Lung (tissue), 12 donors: ENCODE results near the gene AARS1. TPM values are rescaled to one million over a fixed set of nuclear protein-coding genes. Genes with fewer than 3 reads are reported as not detected.
"Not testable (repeated sequence)": the region's sequence is repeated elsewhere in the genome, so short reads cannot be mapped to it uniquely, and the experiment has no call there.

Experiments used
- ATAC-seq: fragments of 200-7000 bp; cut with Tn5 transposase; one replicate; pipeline ENCODE4 v1.9.1; 2020; ENCODE audit warnings: moderate number of reproducible peaks; ENCODE audit not compliant: insufficient read depth, low FRiP score
- DNase-seq, 3 donors: peaks; one replicate each; pipeline ENCODE4 v3.0.0-alpha.2; 2013 to 2017
- H3K27ac ChIP-seq, 2 donors: one replicate each; pipeline ENCODE4 v1.5.1; 2013; ENCODE audit warnings: mild to moderate bottlenecking in 2 of 2, moderate library complexity in 2 of 2, control low read depth in 1 of 2, inconsistent platforms in 1 of 2, low read depth in 1 of 2, low read length in 1 of 2
- H3K27me3 ChIP-seq, 3 donors: one replicate each; pipeline ENCODE4 v1.5.1; 2013; ENCODE audit warnings: low read length in 2 of 3; ENCODE audit not compliant: control insufficient read depth in 3 of 3, insufficient read depth in 3 of 3
- H3K36me3 ChIP-seq, 4 donors: one replicate each; pipeline ENCODE4 v1.5.1; 2013; ENCODE audit warnings: low read length in 4 of 4, mild to moderate bottlenecking in 1 of 4, moderate library complexity in 1 of 4; ENCODE audit not compliant: control insufficient read depth in 4 of 4, insufficient read depth in 4 of 4
- H3K4me1 ChIP-seq, 5 donors: one replicate each; pipeline ENCODE4 v1.5.1; 2013; ENCODE audit warnings: low read length in 5 of 5, mild to moderate bottlenecking in 2 of 5, moderate library complexity in 1 of 5; ENCODE audit not compliant: control insufficient read depth in 5 of 5, insufficient read depth in 5 of 5
- H3K4me3 ChIP-seq: one replicate; pipeline ENCODE4 v1.5.1; 2013; ENCODE audit warnings: mild to moderate bottlenecking, control low read depth, moderate library complexity
- H3K9ac ChIP-seq, 2 donors: one replicate each; pipeline ENCODE4 v1.5.1; 2013; ENCODE audit warnings: low read length in 2 of 2, control low read depth in 1 of 2; ENCODE audit not compliant: insufficient read depth in 1 of 2
- H3K9me3 ChIP-seq, 4 donors: one replicate each; pipeline ENCODE4 v1.5.1; 2013; ENCODE audit warnings: low read length in 3 of 4, mild to moderate bottlenecking in 1 of 4, moderate library complexity in 1 of 4; ENCODE audit not compliant: control insufficient read depth in 4 of 4, insufficient read depth in 3 of 4
- WGBS, 2 donors: extraction: QIAGEN DNeasy Blood & Tissue Kit; methylation state at CpG; one replicate each; pipeline ENCODE4 v1.1.7; 2013; 5-methylcytosine and 5-hydroxymethylcytosine counted together
- polyA plus RNA-seq, 2 donors: library from polyadenylated mRNA; stranded (reverse); fragments of 200-250 nt; gene quantifications; one replicate each; pipeline ENCODE4 v1.2.1, GENCODE V29; 2013
- total RNA-seq, 2 donors: library from RNA; depleted of rRNA in 1 of 2; stranded (reverse); fragments of >200 nt in 1 of 2; gene quantifications; one replicate each; pipeline ENCODE4 v1.2.1, GENCODE V29; 2014 to 2021
- TF ChIP-seq, protein P1 (sequence below): IDR thresholded peaks from 2 replicates; pipeline ENCODE4 v1.5.1; 2012; ENCODE audit warnings: mild to moderate bottlenecking; ENCODE audit errors: control extremely low read depth, extremely low read depth
- donor health status: control.
- donor health status: control.
- donor health status: Bipolar disorder and iron deficiency.
- donor health status: healthy.
- donor health status: DM: yes; HTN: yes; CAD: no.

The AARS1 gene
- total and polyA plus RNA-seq, 4 donors: 46.9 to 147 (median 67.5) TPM

DNA sequence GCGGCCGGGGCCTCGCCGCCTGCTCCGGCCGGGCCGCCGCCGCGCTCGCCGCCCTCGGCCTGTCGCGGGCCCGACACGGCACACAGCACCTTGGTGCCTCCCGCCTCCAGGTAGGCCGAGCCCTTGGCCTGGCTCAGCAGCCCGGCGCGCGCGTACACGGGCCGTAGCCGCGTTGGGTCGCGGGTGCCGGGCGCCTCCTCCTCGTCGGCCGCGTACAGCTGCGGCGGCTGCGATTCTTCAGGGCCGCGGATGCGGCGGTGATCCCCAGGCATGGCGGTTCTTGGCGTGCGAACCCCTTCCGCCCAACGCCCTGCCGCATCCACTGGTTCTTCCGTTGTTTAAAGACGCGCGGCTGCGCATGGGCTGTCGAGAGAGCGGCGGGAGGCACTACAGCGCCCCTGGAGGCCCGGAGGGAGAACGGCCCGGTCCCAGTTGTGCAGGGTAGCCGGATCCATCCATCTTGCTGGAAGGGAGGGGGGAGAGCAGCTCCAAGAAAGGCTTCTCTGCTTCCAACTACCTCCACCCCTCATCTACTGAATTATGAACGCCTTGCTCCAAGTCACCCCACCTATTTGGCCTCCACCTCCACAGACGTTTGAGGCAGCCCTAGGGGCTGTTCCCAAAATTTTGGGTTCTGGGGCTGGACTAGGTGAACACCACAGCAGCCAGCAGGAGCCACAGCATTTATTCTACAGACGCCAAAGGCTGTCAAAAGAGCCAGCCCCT, 37.5 kb downstream of the AARS1 start, which contains the start of gene EXOSC6:
EXOSC6 (minus strand) TSS at position 312 of the 726 bp plus-strand sequence; CDS start at position 272, 40 bp downstream.
- Histone ChIP-seq H3K27ac (peak within 1 kb of the TSS; percentile 90 to 95), H3K4me1 (peaks cover 0 to 13% (median 0%) of the 10 kb centered on the region in 5 donors), H3K36me3 (peaks cover 6 to 38% (median 19%) of the 10 kb centered on the region in 4 donors), H3K9me3 (no peaks in the 10 kb centered on the region), H3K4me3 (peak within 1 kb of the TSS; percentile 84), H3K9ac (peak within 1 kb of the TSS in 1 of 2 donors; percentile 11), H3K27me3 (no peaks in the 10 kb centered on the region)
- DNase-seq: peak; percentile 92 to 96 (median 94)
- 2% methylated on average over 48 to 65 of the region's 65 CpGs for WGBS, 2 donors
- TF ChIP-seq, protein P1, sequence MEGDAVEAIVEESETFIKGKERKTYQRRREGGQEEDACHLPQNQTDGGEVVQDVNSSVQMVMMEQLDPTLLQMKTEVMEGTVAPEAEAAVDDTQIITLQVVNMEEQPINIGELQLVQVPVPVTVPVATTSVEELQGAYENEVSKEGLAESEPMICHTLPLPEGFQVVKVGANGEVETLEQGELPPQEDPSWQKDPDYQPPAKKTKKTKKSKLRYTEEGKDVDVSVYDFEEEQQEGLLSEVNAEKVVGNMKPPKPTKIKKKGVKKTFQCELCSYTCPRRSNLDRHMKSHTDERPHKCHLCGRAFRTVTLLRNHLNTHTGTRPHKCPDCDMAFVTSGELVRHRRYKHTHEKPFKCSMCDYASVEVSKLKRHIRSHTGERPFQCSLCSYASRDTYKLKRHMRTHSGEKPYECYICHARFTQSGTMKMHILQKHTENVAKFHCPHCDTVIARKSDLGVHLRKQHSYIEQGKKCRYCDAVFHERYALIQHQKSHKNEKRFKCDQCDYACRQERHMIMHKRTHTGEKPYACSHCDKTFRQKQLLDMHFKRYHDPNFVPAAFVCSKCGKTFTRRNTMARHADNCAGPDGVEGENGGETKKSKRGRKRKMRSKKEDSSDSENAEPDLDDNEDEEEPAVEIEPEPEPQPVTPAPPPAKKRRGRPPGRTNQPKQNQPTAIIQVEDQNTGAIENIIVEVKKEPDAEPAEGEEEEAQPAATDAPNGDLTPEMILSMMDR: peak; percentile 63
- peak; percentile 99 for ATAC-seq

DNA sequence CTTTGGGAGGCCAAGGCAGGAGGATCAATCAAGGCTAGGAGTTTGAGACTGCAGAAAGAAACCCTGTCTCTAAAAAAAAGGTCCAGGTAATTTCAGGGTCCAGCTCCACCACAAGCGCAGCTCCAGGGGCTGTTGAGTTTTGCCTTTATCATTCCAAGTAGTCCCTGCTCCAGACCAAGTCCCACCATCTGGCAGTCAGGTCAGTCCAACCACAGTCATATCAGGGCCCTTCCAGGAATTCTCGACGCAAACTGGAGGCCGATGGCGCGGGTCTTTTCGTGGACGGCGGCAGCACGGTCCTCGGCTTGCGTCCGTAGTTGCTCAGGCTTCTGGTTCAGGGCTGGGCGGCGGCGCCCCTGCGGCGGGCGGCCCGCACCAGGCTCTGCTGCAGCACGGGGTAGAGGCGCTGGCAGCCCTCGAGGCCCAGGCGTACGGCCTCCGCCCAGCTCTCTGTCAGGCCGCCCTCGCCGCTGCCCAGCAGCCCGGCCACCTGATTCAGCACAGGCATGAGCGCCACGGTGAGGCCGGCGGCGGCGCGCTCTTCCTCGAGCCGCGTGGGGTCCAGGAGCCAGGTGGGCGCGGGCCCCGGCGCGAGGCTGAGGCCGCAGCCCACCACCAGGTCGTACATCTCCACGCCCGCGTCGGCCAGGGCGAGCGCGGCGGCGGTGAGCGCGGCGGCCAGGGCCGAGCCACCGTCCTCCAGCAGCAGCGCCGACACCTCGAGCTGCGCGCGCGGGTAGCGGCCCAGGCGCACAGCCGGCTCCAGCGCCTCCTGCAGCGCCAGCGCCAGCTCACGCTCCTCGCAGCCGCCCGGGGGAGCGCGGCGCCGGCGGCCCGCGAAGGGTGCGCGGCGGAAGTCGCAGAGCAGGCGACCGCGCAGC, 38.3 kb downstream of the AARS1 start:
- Histone ChIP-seq H3K9me3 (no peaks in the 10 kb centered on the region), H3K36me3 (peaks cover 6 to 32% (median 17%) of the 10 kb centered on the region in 4 donors), H3K9ac (peak overlapping the region in 1 of 2 donors; percentile 11), H3K4me1 (peaks cover 0 to 13% (median 0%) of the 10 kb centered on the region in 5 donors), H3K27me3 (no peaks in the 10 kb centered on the region), H3K4me3 (peak overlapping the region; percentile 84), H3K27ac (peak overlapping the region; percentile 79 to 90)
- peak; percentile 38 for ATAC-seq
- WGBS, 2 donors: 1% methylated on average over 58 to 92 of the region's 92 CpGs
- peak; percentile 6 to 44 (median 37) for DNase-seq
- TF ChIP-seq, protein P1: no peak

DNA sequence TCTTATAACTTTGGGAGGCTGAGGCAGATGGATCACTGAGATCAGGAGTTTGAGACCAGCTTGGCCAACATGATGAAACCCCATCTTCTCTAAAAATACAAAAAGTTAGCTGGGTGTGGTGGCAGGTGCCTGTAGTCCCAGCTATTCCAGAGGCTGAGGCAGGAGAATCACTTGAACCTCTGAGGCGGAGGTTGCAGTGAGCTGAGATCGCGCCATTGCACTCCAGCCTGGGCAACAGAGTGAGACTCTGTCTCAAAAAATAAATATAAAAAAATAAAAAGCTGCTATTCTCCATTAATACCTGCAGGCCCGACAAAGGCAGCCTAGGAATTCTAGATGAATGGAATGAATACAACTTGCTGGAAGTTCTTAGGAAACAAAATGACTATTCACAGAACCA, 39.6 kb downstream of the AARS1 start:
- H3K36me3 ChIP-seq: peaks cover 0 to 23% (median 12%) of the 10 kb centered on the region in 4 donors
- not testable (repeated sequence) for H3K9me3 ChIP-seq, DNase-seq, H3K9ac ChIP-seq, H3K4me3 ChIP-seq, ATAC-seq, H3K27ac ChIP-seq, H3K27me3 ChIP-seq
- WGBS, 2 donors: 80 to 89% methylated on average over 4 of the region's 4 CpGs
- H3K4me1 ChIP-seq: peaks cover 0 to 13% (median 0%) of the 10 kb centered on the region in 5 donors

DNA sequence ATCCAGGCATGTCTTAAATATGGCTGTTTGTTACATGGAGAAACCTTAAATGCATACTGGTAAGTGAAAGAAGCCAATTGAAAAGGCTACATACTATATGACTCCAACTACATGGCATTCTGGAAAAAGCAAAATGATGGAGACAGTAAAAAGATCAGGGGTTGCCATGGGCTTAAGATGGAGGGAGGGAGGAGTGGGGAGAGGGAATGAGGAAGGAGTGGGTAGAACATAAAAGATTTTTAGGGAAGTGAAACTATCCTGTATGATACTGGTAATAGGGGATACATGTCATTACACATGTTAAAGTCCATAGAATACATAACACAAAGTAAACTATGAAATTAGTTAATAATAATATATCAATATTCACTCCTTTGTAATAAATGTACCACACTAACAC, 50.5 kb downstream of the AARS1 start:
- not testable (repeated sequence) for H3K9me3 ChIP-seq, H3K27me3 ChIP-seq, H3K9ac ChIP-seq, H3K36me3 ChIP-seq, ATAC-seq, H3K4me1 ChIP-seq, H3K27ac ChIP-seq, DNase-seq, H3K4me3 ChIP-seq

DNA sequence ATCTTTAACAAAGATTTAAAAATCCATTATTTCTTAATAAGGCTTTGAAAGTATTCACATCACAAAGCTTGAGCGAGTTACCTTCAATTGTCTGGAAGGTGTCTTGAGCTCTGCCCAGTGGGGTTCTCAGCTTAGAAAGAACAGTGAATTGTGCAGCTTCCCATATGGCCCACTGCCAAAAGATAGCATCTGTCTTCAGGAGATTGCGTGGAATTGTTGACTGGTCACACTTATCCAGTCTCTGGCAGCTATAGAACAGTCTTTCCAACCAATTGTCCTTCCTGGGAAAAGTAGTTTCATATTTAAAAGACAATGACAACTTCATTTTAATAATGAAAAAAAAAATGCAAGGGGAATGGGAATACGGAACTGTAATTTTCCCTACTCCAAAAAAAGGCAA, 57.5 kb downstream of the AARS1 start:
- H3K9me3 ChIP-seq, ATAC-seq, H3K36me3 ChIP-seq, H3K27ac ChIP-seq, DNase-seq, H3K4me1 ChIP-seq, H3K27me3 ChIP-seq, H3K9ac ChIP-seq, H3K4me3 ChIP-seq: not testable (repeated sequence)
- WGBS, 2 donors: 78 to 85% methylated on average over 2 of the region's 3 CpGs

- DNase-seq, H3K27ac ChIP-seq, H3K4me3 ChIP-seq, ATAC-seq, H3K9me3 ChIP-seq, H3K4me1 ChIP-seq, H3K9ac ChIP-seq, H3K36me3 ChIP-seq, H3K27me3 ChIP-seq: not testable (repeated sequence)
Observed at GRCh38 chr16:70226024-70226423, 63.3 kb downstream of the AARS1 start.
